Motor neuron (in vitro differentiated cells): ENCODE data around the gene MFGE8. TPM values are rescaled to one million over a fixed set of nuclear protein-coding genes. Genes with fewer than 3 reads are reported as not detected.
A peak's percentile ranks its signal among the peaks of the same experiment; 100 is the strongest.
"Not testable (repeated sequence)": the region's sequence is repeated elsewhere in the genome, so short reads cannot be mapped to it uniquely, and the experiment has no call there.

Experiments
- ATAC-seq, 8 experiments: fragments of 200-7000 bp; cut with Tn5 transposase; replicated peaks in 6 of 8; 2 replicates each; pipeline ENCODE4 v1.8.0; 2021; ENCODE audit warnings: mild to moderate bottlenecking in 8 of 8, moderate library complexity in 8 of 8
- H3K27ac ChIP-seq, 2 donors: fragments of 250-450 bp; sonication (Bioruptor Pico); 2 replicates each; pipeline ENCODE4 v1.9.0; 2021; ENCODE audit warnings: antibody characterized with exemption in 2 of 2, mild to moderate bottlenecking in 2 of 2, moderate library complexity in 1 of 2
- H3K4me1 ChIP-seq, 2 donors: fragments of 250-450 bp; sonication (Bioruptor Pico); replicated peaks in 1 of 2; 2 replicates each; pipeline ENCODE4 v1.6.1; 2021; ENCODE audit warnings: antibody characterized with exemption in 2 of 2, mild to moderate bottlenecking in 2 of 2, moderate library complexity in 1 of 2
- H3K4me3 ChIP-seq, 5 donors: fragments of 250-450 bp; sonication (Bioruptor Pico); 2 replicates each; pipeline ENCODE4 v1.9.0; 2021; ENCODE audit warnings: antibody characterized with exemption in 5 of 5, mild to moderate bottlenecking in 5 of 5, moderate library complexity in 4 of 5
- WGBS, 10 experiments: fragments of 450-650 bp; shearing (Covaris generic); methylation state at CpG; one replicate each; pipeline ENCODE4 v1.0.0; 2022; 5-methylcytosine and 5-hydroxymethylcytosine counted together
- in situ Hi-C, 9 experiments: fragments of 400-800 bp; cut with MboI; loops; one replicate each; pipeline ENCODE4 v1.15.0; 2021; ENCODE audit warnings: low sequenced_read_pairs in 9 of 9, low pct_unique_long_range_greater_than_20kb in 2 of 9; ENCODE audit not compliant: unreplicated experiment in 9 of 9
- total RNA-seq, 8 experiments: library from RNA; unstranded; fragments of 300-600 nt; gene quantifications; 2 replicates each; pipeline versions ENCODE4 v1.2.3 to v1.2.4, GENCODE V29; 2022

MFGE8 gene
- total RNA-seq, 8 experiments from 2014 or later: 7.4 to 60.1 (median 33.8) TPM

GRCh38 chr15:88932875-88933330, 19.7 kb upstream of the MFGE8 start:
- WGBS, 10 experiments: 33 to 100% (median 71%) methylated on average over 1 of the region's 1 CpG; no CpG with 5 or more reads in 3 of the 10 experiments
- Histone ChIP-seq H3K4me3 (no peak overlapping the region), H3K4me1 (no peaks in the 10 kb centered on the region), H3K27ac (no peak overlapping the region)
- in situ Hi-C loops: no loop called here
- no peak for ATAC-seq

GRCh38 chr15:88932271-88932874, 19.2 kb upstream of the MFGE8 start:
- 0 to 100% (median 39%) methylated on average over 1 to 3 of the region's 4 CpGs; no CpG with 5 or more reads in 2 of the 10 experiments for WGBS, 10 experiments
- peak in 2 of 8 experiments; percentile 93 to 96 for ATAC-seq
- no peaks in the 10 kb centered on the region for H3K4me1 ChIP-seq
- in situ Hi-C loops: no loop called here
- no peak overlapping the region for H3K4me3 ChIP-seq
- H3K27ac ChIP-seq: no peak overlapping the region

- no peak overlapping the region for H3K27ac ChIP-seq
- no peaks in the 10 kb centered on the region for H3K4me1 ChIP-seq
- no peak overlapping the region for H3K4me3 ChIP-seq
- no peak for ATAC-seq
- in situ Hi-C loops: no loop called here
- WGBS, 10 experiments: 40 to 100% (median 79%) methylated on average over 1 to 2 of the region's 2 CpGs; no CpG with 5 or more reads in 2 of the 10 experiments
These were observed 17.4 kb upstream of the MFGE8 start for GRCh38 chr15:88930579-88930978.

DNA sequence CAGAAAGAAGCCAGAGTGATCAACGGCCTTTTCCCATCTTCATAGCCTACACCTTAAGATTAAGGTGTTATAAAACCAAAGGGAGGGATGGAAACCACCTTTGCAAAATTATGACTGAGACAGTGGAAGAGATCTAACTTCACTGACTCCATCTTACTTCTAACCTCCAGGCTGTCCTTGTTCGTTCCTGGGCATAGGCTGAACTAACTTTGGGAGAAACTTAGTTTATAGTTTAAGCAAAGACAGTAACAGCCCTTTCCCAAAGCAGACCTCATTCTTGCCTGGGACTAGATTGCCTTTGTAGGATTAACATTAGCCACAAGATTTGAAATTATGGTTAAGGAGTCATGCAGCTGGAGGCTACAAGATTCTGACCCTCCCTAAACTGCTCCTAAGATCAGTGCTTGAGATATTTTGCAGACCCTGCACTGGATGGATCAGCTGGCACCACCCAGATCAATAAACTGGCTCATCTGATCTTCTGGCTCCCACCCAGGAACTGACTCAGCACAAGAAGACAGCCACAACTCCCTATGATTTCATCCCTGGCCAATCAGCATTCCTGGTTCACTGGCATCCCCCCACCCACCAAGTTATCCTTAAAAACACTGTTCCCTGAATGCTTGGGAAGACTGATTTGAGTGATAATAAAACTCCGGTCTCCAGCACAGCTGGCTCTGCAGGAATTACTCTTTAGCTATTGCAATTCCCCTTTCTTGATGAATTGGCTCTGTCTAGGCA, 16.3 kb upstream of the MFGE8 start:
- H3K27ac ChIP-seq, H3K4me1 ChIP-seq, H3K4me3 ChIP-seq, ATAC-seq, in situ Hi-C loops: not testable (repeated sequence)
- WGBS, 10 experiments: 37 to 80% (median 42%) methylated on average over 1 to 3 of the region's 3 CpGs; no CpG with 5 or more reads in 5 of the 10 experiments

DNA sequence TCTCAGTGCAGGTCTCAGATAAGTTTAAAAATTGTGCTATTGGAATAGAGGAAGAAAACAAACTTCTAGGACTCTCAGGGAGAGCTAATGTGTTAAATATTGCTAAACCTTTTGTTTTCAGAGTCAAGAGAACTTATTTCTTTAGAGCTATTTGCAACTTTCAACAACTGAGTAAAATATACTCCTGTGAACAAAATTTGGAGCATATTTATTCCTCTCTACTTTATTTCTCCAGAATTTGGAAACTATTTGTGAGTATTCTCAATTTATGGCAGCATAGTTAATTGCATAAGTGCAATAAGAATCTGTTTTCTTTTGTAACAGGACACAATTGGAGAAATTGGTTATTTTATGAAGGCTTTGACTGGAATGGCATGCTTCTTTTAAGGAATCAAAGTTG, 15.0 kb upstream of the MFGE8 start:
- H3K27ac ChIP-seq, ATAC-seq, H3K4me1 ChIP-seq, H3K4me3 ChIP-seq, in situ Hi-C loops: not testable (repeated sequence)

GRCh38 chr15:88925648-88926047, 12.5 kb upstream of the MFGE8 start:
- in situ Hi-C loops, H3K4me1 ChIP-seq, H3K27ac ChIP-seq, H3K4me3 ChIP-seq: not testable (repeated sequence)
- ATAC-seq: peak in 2 of 8 experiments; percentile 50 to 55
- 15 to 94% (median 86%) methylated on average over 1 to 2 of the region's 2 CpGs; no CpG with 5 or more reads in 3 of the 10 experiments for WGBS, 10 experiments

DNA sequence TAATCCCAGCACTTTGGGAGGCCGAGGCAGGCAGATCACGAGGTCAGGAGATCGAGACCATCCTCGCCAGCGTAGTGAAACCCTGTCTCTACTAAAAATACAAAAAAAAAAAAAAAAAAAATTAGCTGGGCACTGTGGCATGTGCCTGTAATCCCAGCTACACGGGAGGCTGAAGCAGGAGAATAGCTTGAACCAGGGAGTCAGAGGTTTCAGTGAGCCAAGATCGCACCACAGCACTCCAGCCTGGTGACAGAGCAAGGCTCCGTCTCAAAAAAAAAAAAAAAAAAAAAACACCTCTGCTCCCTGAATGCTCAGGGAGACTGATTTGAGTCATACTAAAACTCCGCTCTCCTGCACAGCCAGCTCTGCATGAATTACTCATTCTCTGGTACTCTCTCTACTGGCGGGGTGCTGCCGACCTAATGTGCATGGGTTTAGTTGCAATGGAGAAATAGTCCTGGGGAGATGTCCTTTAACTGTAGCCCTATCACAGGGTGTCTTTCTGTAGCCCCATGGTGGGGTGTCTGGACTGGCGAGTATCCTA, 7.8 kb upstream of the MFGE8 start:
- ATAC-seq: peak in 2 of 8 experiments; percentile 25 to 35
- not testable (repeated sequence) for H3K4me3 ChIP-seq, H3K4me1 ChIP-seq, H3K27ac ChIP-seq
- in situ Hi-C loops: loop anchor here in 3 of 9 experiments (25.0 kb wide), 2 partner anchors 91 to 266 kb away; no protein-coding TSS in a partner anchor
- 39 to 96% (median 82%) methylated on average over 4 to 7 of the region's 12 CpGs; no CpG with 5 or more reads in 2 of the 10 experiments for WGBS, 10 experiments

DNA sequence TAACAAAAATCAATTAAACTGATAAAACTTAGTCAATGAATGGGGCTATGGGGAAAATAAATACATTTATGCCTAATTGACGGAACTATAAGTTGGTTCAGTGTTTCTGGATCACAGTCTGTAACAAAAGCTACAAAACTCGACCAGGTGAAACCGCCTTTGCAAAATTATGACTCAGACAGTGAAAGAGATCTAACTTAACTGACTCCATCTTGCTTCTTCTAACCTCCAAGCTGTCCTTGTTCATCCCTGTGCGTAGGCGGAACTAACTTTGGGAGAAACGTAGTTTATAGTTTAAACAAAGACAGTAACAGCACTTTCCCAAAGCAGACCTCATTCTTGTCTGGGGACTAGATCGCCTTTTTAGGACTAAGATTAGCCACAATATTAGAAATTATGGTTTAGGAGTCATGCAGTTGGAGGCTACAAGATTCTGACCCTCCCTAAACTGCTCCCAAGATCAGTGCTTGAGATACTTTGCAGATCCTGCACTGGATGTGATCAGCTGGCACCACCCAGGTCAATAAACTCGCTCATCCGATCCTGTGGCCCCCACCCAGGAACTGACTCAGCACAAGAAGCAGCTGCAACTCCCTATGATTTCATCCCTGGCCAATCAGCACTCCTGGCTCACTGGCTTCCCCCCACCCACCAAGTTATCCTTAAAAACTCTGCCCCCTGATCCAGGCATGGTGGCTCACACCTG, 7.2 kb upstream of the MFGE8 start:
- 61 to 94% (median 90%) methylated on average over 1 to 9 of the region's 9 CpGs; no CpG with 5 or more reads in 1 of the 10 experiments for WGBS, 10 experiments
- peak in 1 of 8 experiments; percentile 49 for ATAC-seq
- Histone ChIP-seq H3K4me3 (no peak overlapping the region), H3K27ac (no peak overlapping the region), H3K4me1 (no peaks in the 10 kb centered on the region)
- in situ Hi-C loops: loop anchor here in 3 of 9 experiments (25.0 kb wide), 2 partner anchors 92 to 267 kb away; no protein-coding TSS in a partner anchor

DNA sequence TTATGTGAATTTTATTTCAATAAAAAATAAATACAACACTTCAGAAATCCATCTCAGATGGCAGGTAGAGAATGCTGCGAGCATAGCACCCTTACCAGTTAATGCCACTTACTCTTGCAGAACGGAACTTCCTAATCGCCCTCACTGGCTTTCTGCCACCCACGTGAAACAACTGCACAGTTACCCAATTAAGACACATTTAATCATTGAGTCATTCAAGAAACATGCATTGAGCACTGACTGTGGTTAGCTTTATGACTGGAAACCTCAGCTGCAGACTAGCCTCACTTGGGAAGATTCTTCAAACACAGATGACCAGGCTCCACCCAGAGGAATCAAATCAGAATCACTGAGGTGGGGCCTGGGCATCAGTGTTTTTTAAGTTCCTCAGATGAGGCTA, 5.6 kb upstream of the MFGE8 start:
- Histone ChIP-seq H3K4me3 (no peak overlapping the region), H3K27ac (no peak overlapping the region), H3K4me1 (peaks cover 0 to under 1% of the 10 kb centered on the region in 2 donors)
- WGBS, 10 experiments: 0 to 93% (median 66%) methylated on average over 1 to 4 of the region's 4 CpGs; no CpG with 5 or more reads in 4 of the 10 experiments
- in situ Hi-C loops: loop anchor here in 3 of 9 experiments (25.0 kb wide), 2 partner anchors 94 to 269 kb away; no protein-coding TSS in a partner anchor
- peak in 6 of 8 experiments; percentile 15 to 99 (median 68) for ATAC-seq

DNA sequence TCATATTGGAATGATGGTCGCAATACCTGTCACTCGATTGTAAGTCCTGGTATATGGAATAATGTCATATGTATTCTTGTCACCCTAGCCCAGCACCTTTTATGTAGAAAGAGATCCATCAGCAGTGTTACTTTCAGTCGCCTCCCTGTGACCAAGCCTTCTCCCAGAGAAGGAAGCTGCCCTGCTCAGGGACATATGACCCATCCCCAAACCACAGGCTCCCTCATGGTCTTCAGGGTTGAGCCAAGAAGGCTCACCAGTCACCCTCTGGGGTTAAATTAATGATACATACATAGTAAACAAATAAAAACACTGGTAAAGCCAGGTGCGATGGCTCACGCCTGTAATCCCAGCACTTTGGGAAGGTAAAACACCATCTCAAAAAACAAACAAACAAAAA, 4.6 kb upstream of the MFGE8 start:
- in situ Hi-C loops: loop anchor here in 3 of 9 experiments (25.0 kb wide), 2 partner anchors 95 to 270 kb away; no protein-coding TSS in a partner anchor
- Histone ChIP-seq H3K27ac (no peak overlapping the region), H3K4me3 (no peak overlapping the region), H3K4me1 (peaks cover 0 to 2% of the 10 kb centered on the region in 2 donors)
- no peak for ATAC-seq
- WGBS, 10 experiments: 75 to 100% (median 94%) methylated on average over 1 to 5 of the region's 5 CpGs; no CpG with 5 or more reads in 1 of the 10 experiments

DNA sequence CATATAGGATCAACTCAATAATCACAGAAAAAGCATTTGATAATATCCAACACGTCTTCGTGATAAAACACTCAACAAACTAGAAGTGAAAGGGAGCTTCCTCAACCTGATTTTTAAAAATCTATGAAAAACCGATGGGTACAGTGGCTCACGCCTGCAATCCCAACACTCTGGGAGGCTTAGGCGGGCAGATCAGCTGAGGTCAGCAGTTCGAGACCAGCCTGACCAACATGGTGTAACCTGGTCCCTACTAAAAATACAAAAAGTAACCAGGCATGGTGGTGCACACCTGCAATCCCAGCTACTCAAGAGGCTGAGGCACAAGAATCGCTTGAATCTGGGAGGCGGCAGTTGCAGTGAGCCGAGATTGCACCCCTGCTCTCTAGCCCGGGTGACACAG, 2.2 kb upstream of the MFGE8 start:
- 33 to 93% (median 85%) methylated on average over 2 to 8 of the region's 10 CpGs; no CpG with 5 or more reads in 5 of the 10 experiments for WGBS, 10 experiments
- H3K4me3 ChIP-seq: no peak overlapping the region
- in situ Hi-C loops: loop anchor here in 3 of 9 experiments (25.0 kb wide), 2 partner anchors 97 to 272 kb away; no protein-coding TSS in a partner anchor
- H3K4me1 ChIP-seq: peaks cover 11 to 12% of the 10 kb centered on the region in 2 donors
- no peak overlapping the region for H3K27ac ChIP-seq
- no peak for ATAC-seq

GRCh38 chr15:88913850-88914169, 631 bp upstream of the MFGE8 start:
- ATAC-seq: no peak
- H3K4me3 ChIP-seq: peak overlapping the region in 4 of 5 donors; percentile 28 to 57 (median 46)
- peaks cover 19 to 20% of the 10 kb centered on the region in 2 donors for H3K4me1 ChIP-seq
- in situ Hi-C loops: loop anchor here in 3 of 9 experiments (25.0 kb wide), 2 partner anchors 98 to 273 kb away; no protein-coding TSS in a partner anchor
- no peak overlapping the region for H3K27ac ChIP-seq
- 39 to 94% (median 82%) methylated on average over 2 to 4 of the region's 4 CpGs; no CpG with 5 or more reads in 1 of the 10 experiments for WGBS, 10 experiments
